Peyer's patch (tissue), 4 donors: ENCODE measurements around the gene PAN3. TPM values are rescaled to one million over a fixed set of nuclear protein-coding genes. Genes with fewer than 3 reads are reported as not detected.

ENCODE experiments used
- DNase-seq, 3 donors: peaks; one replicate each; pipeline ENCODE4 v3.0.0-alpha.2; 2017 to 2019
- H3K27ac ChIP-seq, 4 donors: fragments of 200-600 bp; sonication (generic); one replicate each; pipeline ENCODE4 v1.5.1; 2016 to 2019
- H3K27me3 ChIP-seq, 2 donors: fragments of 200-600 bp; sonication (generic); one replicate each; pipeline ENCODE4 v1.5.1; 2019
- H3K36me3 ChIP-seq, 3 donors: fragments of 200-600 bp; sonication (generic); one replicate each; pipeline ENCODE4 v1.5.1; 2016 to 2019
- H3K4me1 ChIP-seq, 4 donors: fragments of 200-600 bp; sonication (generic); one replicate each; pipeline ENCODE4 v1.5.1; 2016 to 2019
- H3K4me3 ChIP-seq, 4 donors: fragments of 200-600 bp; sonication (generic); 1 replicate in 3 of 4; 2 replicates in 1 of 4; pipeline ENCODE4 v1.5.1; 2016 to 2019; ENCODE audit warnings: mild to moderate bottlenecking in 1 of 4
- H3K9me3 ChIP-seq, 4 donors: fragments of 200-600 bp; sonication (generic); one replicate each; pipeline ENCODE4 v1.5.1; 2016 to 2019; ENCODE audit warnings: mild to moderate bottlenecking in 1 of 4
- CTCF ChIP-seq, 6 experiments: fragments of 450-650 bp in 4 of 6; fragments of 200-600 bp in 2 of 6; sonication (generic) in 1 of 6; IDR thresholded peaks; one replicate each; pipeline ENCODE4 v1.5.1; 2017 to 2019; ENCODE audit warnings: antibody characterized with exemption in 6 of 6, mild to moderate bottlenecking in 3 of 6, moderate library complexity in 1 of 6
- POLR2A ChIP-seq, 2 donors: fragments of 450-650 bp; IDR thresholded peaks; one replicate each; pipeline ENCODE4 v1.5.1; 2017; ENCODE audit warnings: antibody characterized with exemption in 2 of 2, mild to moderate bottlenecking in 2 of 2, moderate library complexity in 2 of 2
- total RNA-seq, 4 donors: library from RNA; depleted of rRNA; stranded (reverse); fragments of >200 nt; gene quantifications; one replicate each; pipeline ENCODE4 v1.1.0, GENCODE V29; 2016

The PAN3 gene
- total RNA-seq, 4 donors from 2014 or later, result 30.6 to 67.7 (median 48.5) TPM

DNA sequence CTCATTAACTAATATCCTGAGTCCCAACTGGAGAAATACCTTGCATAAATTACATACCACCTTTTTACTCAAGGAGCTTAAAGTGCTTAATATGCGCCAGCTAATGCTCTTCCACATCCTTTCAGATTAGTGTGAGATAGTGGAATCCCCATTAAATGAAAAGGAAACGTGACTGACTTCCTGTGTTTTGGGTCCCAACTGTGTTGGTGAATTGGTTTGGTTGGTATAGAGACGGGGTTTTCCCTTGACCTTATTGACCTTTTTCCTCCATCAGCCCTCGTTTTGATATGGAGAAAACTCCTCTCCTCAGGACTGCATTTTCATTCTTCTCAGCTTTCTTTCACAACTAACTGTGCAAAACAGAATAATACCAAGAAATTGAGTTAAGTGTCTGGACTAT is 163.5 kb downstream of the PAN3 start:
- Histone ChIP-seq H3K4me1 (no peaks in the 10 kb centered on the region), H3K36me3 (no peaks in the 10 kb centered on the region), H3K9me3 (no peaks in the 10 kb centered on the region), H3K27ac (no peak overlapping the region), H3K4me3 (no peak overlapping the region), H3K27me3 (no peaks in the 10 kb centered on the region)
- TF ChIP-seq CTCF (IDR thresholded peaks at IDR 0.05) (no peak), POLR2A (IDR thresholded peaks at IDR 0.05) (no peak)
- DNase-seq, result no peak

DNA sequence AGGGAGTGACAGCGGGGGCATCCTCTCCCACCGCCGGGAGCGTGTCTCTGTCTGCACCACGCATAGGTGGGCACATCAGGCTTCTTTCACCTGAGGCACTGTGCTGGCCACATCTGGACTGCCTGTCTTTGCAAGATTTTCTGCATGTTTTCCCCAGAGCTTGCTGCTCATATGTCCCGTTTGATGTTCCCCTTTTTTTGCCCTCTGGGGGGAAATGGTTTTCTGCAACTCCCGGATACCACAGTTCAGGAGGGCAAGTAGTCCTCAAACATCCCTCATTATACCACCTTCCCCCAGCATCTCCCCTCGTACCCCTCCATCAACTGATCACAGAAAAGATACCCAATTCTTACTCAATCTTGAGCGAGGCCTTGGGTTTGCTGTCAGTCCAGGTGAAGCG is 168.0 kb downstream of the PAN3 start:
- DNase-seq, result no peak
- H3K36me3 ChIP-seq, result no peaks in the 10 kb centered on the region
- no peaks in the 10 kb centered on the region for H3K4me1 ChIP-seq
- H3K27ac ChIP-seq, result no peak overlapping the region
- TF ChIP-seq CTCF (IDR thresholded peaks at IDR 0.05), result no peak
- TF ChIP-seq POLR2A (IDR thresholded peaks at IDR 0.05), result no peak
- no peaks in the 10 kb centered on the region for H3K27me3 ChIP-seq
- H3K4me3 ChIP-seq, result no peak overlapping the region
- no peaks in the 10 kb centered on the region for H3K9me3 ChIP-seq

DNA sequence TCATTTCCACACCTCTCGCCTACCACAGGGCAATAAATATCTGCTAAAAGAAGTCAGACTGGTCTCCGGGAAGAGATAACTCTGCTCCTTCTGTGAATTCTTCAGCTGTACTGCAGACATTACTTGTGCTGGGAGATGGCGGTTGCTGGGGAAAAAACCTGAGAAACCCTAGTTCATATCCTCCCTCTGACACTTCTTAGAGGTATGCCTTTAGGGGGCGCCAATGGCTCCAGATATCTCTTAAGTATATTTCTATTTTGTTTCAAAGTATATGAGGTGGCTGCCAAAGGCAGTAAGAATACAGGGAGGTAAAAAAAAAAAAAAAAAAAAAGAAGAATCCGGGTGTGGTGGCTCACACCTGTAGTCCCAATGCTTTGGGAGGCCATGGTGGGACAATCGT is 175.2 kb downstream of the PAN3 start:
- DNase-seq, result no peak
- no peak overlapping the region for H3K4me3 ChIP-seq
- H3K36me3 ChIP-seq, result no peaks in the 10 kb centered on the region
- H3K9me3 ChIP-seq, result no peaks in the 10 kb centered on the region
- no peaks in the 10 kb centered on the region for H3K27me3 ChIP-seq
- no peak for TF ChIP-seq CTCF (IDR thresholded peaks at IDR 0.05)
- no peak for TF ChIP-seq POLR2A (IDR thresholded peaks at IDR 0.05)
- H3K27ac ChIP-seq, result no peak overlapping the region
- no peaks in the 10 kb centered on the region for H3K4me1 ChIP-seq

- TF ChIP-seq POLR2A (IDR thresholded peaks at IDR 0.05) (no peak), CTCF (IDR thresholded peaks at IDR 0.05) (no peak)
- H3K27me3 ChIP-seq, result no peaks in the 10 kb centered on the region
- no peak overlapping the region for H3K27ac ChIP-seq
- no peaks in the 10 kb centered on the region for H3K4me1 ChIP-seq
- H3K36me3 ChIP-seq, result no peaks in the 10 kb centered on the region
- no peaks in the 10 kb centered on the region for H3K9me3 ChIP-seq
- H3K4me3 ChIP-seq, result no peak overlapping the region
- no peak for DNase-seq
These were observed 176.5 kb downstream of the PAN3 start for GRCh38 chr13:28314879-28315278.

DNA sequence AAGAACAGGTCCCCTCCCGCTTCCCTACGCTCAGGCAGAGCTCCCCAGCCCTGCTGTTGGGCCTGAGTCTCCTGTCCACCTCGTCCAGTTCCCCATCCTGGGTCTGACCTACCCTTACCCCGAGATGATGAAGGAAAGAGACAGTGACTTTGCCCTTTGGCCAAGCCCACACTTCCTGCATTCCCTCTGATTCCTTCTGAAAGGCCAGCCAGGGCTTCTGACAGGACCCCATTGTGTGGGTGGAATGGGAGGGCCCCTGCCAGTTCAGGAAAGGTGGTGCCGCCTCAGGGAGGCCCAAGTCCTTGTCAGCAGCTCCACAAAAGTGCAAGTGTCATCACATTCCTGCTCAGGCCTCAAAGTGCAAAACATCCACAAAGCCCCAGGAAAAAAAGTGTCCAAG is 177.8 kb downstream of the PAN3 start:
- H3K27me3 ChIP-seq, result no peaks in the 10 kb centered on the region
- no peak overlapping the region for H3K4me3 ChIP-seq
- TF ChIP-seq CTCF (IDR thresholded peaks at IDR 0.05) (no peak), POLR2A (IDR thresholded peaks at IDR 0.05) (no peak)
- no peak overlapping the region for H3K27ac ChIP-seq
- H3K36me3 ChIP-seq, result no peaks in the 10 kb centered on the region
- no peaks in the 10 kb centered on the region for H3K4me1 ChIP-seq
- H3K9me3 ChIP-seq, result no peaks in the 10 kb centered on the region
- no peak for DNase-seq

GRCh38 chr13:28316836-28317235 is 178.5 kb downstream of the PAN3 start:
- no peak for TF ChIP-seq CTCF (IDR thresholded peaks at IDR 0.05)
- no peak for TF ChIP-seq POLR2A (IDR thresholded peaks at IDR 0.05)
- no peaks in the 10 kb centered on the region for H3K27me3 ChIP-seq
- H3K4me3 ChIP-seq, result no peak overlapping the region
- H3K27ac ChIP-seq, result no peak overlapping the region
- H3K36me3 ChIP-seq, result no peaks in the 10 kb centered on the region
- no peaks in the 10 kb centered on the region for H3K9me3 ChIP-seq
- H3K4me1 ChIP-seq, result no peaks in the 10 kb centered on the region
- no peak for DNase-seq
